Gastroesophageal sphincter (tissue), 3 donors: ENCODE results near the gene KLHDC7B.

Source experiments
- POLR2AphosphoS5 ChIP-seq: sonication (generic); formaldehyde crosslinking; IDR thresholded peaks from one replicate; pipeline ENCODE4 v1.6.1; 2017; ENCODE audit warnings: antibody characterized with exemption
- TF ChIP-seq, protein P1 (sequence below), 4 experiments: fragments of 200-600 bp in 2 of 4; fragments of 450-650 bp in 2 of 4; sonication (generic) in 1 of 4; IDR thresholded peaks; one replicate each; pipeline ENCODE4 v1.5.1; 2017 to 2019; ENCODE audit warnings: antibody characterized with exemption in 4 of 4, mild to moderate bottlenecking in 2 of 4, moderate library complexity in 2 of 4

DNA sequence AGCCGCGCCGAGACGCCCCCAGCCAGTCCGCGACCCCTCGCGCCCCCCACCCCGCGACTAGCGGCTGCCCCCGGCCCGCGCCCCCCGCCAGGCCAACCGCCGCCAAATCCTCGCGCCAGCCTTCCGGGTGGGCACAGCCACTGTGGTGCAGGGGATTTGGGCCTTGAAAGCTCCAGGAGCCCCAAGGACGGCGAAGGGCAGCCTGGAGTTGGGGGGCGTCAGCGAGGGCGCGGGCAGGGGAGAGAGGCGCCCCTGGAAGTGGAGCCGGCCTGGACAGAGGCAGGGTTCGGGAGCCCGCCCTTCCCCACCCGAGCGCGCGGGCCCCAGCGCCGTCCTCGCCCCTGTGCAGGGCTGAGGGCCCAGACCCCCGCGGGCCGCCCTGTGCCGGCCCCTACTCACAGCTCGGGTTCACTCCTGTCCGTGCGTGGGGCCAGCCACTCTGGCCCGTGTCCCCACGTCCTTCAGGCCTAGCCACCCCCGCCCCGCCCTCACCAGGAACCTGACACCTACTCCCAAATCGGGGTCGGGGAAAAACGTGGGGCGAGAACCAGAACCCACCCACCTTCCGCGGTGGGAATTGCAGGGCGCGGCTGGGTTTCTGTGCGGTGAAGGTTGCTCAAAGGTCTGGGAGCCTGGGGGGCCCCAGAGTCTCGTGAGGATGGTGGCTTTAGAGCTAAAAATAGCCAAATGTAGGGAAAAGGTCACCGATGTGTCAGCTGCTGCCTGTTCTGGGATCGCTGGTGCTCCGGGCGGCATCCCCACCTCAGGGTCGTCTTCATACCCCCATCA lies 32.5 kb downstream of the KLHDC7B start, which contains the start of gene CPT1B:
- TF ChIP-seq, protein P1, sequence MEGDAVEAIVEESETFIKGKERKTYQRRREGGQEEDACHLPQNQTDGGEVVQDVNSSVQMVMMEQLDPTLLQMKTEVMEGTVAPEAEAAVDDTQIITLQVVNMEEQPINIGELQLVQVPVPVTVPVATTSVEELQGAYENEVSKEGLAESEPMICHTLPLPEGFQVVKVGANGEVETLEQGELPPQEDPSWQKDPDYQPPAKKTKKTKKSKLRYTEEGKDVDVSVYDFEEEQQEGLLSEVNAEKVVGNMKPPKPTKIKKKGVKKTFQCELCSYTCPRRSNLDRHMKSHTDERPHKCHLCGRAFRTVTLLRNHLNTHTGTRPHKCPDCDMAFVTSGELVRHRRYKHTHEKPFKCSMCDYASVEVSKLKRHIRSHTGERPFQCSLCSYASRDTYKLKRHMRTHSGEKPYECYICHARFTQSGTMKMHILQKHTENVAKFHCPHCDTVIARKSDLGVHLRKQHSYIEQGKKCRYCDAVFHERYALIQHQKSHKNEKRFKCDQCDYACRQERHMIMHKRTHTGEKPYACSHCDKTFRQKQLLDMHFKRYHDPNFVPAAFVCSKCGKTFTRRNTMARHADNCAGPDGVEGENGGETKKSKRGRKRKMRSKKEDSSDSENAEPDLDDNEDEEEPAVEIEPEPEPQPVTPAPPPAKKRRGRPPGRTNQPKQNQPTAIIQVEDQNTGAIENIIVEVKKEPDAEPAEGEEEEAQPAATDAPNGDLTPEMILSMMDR (IDR thresholded peaks at IDR 0.05) = no peak
- TF ChIP-seq POLR2AphosphoS5 = no peak
